Heart left ventricle (tissue), 13 donors: ENCODE measurements around the gene CDH23.

Experiments used
- CTCF ChIP-seq, 12 donors: fragments of 200-600 bp; sonication (generic) in 4 of 12; IDR thresholded peaks; one replicate each; pipeline versions ENCODE4 v1.5.0 to v1.8.0; 2018 to 2022; ENCODE audit warnings: antibody characterized with exemption in 12 of 12, mild to moderate bottlenecking in 5 of 12
- POLR2A ChIP-seq, 2 donors: fragments of 450-650 bp; IDR thresholded peaks; one replicate each; pipeline ENCODE4 v1.6.1; 2017; ENCODE audit warnings: antibody characterized with exemption in 2 of 2, mild to moderate bottlenecking in 2 of 2, moderate library complexity in 2 of 2
- donor health status: ischemic (EF 13 %, LVEDD 7.1; RV severe dilation, severe dysfunction).
- donor health status: DM: no; HTN: yes; CAD: no.
- donor health status: DM: no; HTN: no; CAD: no.
- donor health status: ischemic (EF 25% LVEDD 6.9; RV normal size, moderate dysfunction).
- donor health status: ischemic (EF 25% LVEDD 5.7; RV mildly dilated, moderate dysfunction).
- donor health status: ischemic (EF 35%, LVEDD 5.7; RV mildly dilated, moderate dysfunction).
- donor health status: nonischemic (EF 11% LVEDD 7.7; RV severe dilation, severe dysfunction).
- donor health status: DM: yes; HTN: yes; CAD: no.
- donor health status: PGD.
- donor health status: ischemic (EF 29% LVEDD 5.4; RV normal size, mild dysfunction).
- donor health status: nonischemic (EF 23%, LVEDD 6.1; RV moderate dilation, normal function).

- TF ChIP-seq CTCF (IDR thresholded peaks at IDR 0.05) (no peak), POLR2A (IDR thresholded peaks at IDR 0.05) (no peak)
These were observed 252.9 kb downstream of the CDH23 start for GRCh38 chr10:71649631-71650030.
